HCT116 (cell line): ENCODE data around the gene PSME3IP1. TPM values are rescaled to one million over a fixed set of nuclear protein-coding genes. Genes with fewer than 3 reads are reported as not detected.

Experiments used
- ATAC-seq: fragments of 200-7000 bp; cut with Tn5 transposase; 2 replicates; pipeline ENCODE4 v1.9.1; 2020; ENCODE audit warnings: mild to moderate bottlenecking, moderate library complexity
- BruUV-seq: library from RNA; stranded (reverse); fragments of 400-500 nt; replicated peaks from 2 replicates; lab custom pipeline; 2021; lab: Mats Ljungman, UMichigan
- CTCF ChIA-PET: fragments of 300-600 bp; sonication (Branson Sonifier 250); formaldehyde crosslinking; loops from one replicate; lab custom pipeline; 2021; ENCODE audit warnings: antibody characterized with exemption; lab: Charles Lee
- POLR2A ChIA-PET: fragments of 300-600, 350-600 bp; sonication (Branson Sonifier 250); formaldehyde crosslinking; loops from one replicate; lab custom pipeline; 2021; ENCODE audit warnings: antibody characterized with exemption; lab: Charles Lee
- RAD21 ChIA-PET, 2 experiments: fragments of 300-600 bp; sonication (Branson Sonifier 250); formaldehyde crosslinking; loops; one replicate each; lab custom pipeline; 2023; ENCODE audit warnings: low total read pairs in 2 of 2; ENCODE audit not compliant: uncharacterized antibody in 2 of 2, unreplicated experiment in 2 of 2, low non-redundant PET in 1 of 2; lab: Charles Lee
- DNase-seq: peaks from one replicate; pipeline ENCODE4 v3.0.0-alpha.2; 2010; ENCODE audit warnings: low read depth, low spot score
- H2AFZ ChIP-seq: fragments of 200-600 bp; shearing (Covaris generic), sonication (generic); 2 replicates; pipeline ENCODE4 v1.6.1; 2017; ENCODE audit warnings: low read depth, mixed run types, mixed read lengths, antibody characterized with exemption, low read length; ENCODE audit not compliant: poor library complexity, severe bottlenecking
- H3K27ac ChIP-seq: 2 replicates; pipeline ENCODE4 v1.5.1; 2012; ENCODE audit warnings: low read depth, low read length
- H3K27me3 ChIP-seq: fragments of 200-600 bp; sonication (generic); 2 replicates; pipeline ENCODE4 v1.6.1; 2016; ENCODE audit warnings: mixed run types, low read length, mixed read lengths; ENCODE audit not compliant: insufficient read depth
- H3K36me3 ChIP-seq, 2 experiments: fragments of 200-500 bp in 1 of 2; fragments of 200-600 bp in 1 of 2; sonication (Bioruptor generic) in 1 of 2; sonication (generic) in 1 of 2; 2 replicates each; pipeline versions ENCODE4 v1.5.1 to v1.6.1; 2014 to 2016; ENCODE audit warnings: low read length in 2 of 2, inconsistent platforms in 1 of 2, mixed read lengths in 1 of 2, mixed run types in 1 of 2; ENCODE audit not compliant: insufficient read depth in 2 of 2, control insufficient read depth in 1 of 2
- H3K4me1 ChIP-seq, 2 experiments: fragments of 200-600 bp in 1 of 2; sonication (generic) in 1 of 2; 2 replicates each; pipeline versions ENCODE4 v1.5.1 to v1.6.1; 2012 to 2017; ENCODE audit warnings: low read length in 2 of 2, inconsistent platforms in 1 of 2, mild to moderate bottlenecking in 1 of 2, mixed read lengths in 1 of 2, mixed run types in 1 of 2, moderate library complexity in 1 of 2; ENCODE audit not compliant: insufficient read depth in 2 of 2, control insufficient read depth in 1 of 2
- H3K4me2 ChIP-seq: fragments of 200-600 bp; sonication (generic); 2 replicates; pipeline ENCODE4 v1.6.1; 2017; ENCODE audit warnings: mixed run types, low read length, mixed read lengths
- H3K4me3 ChIP-seq, 2 experiments: fragments of 200-600 bp in 1 of 2; sonication (generic) in 1 of 2; replicated peaks in 1 of 2; 2 replicates each; pipeline ENCODE4 v1.5.1; 2011 to 2016; ENCODE audit warnings: low read length in 2 of 2, control low read depth in 1 of 2, low read depth in 1 of 2, mild to moderate bottlenecking in 1 of 2, mixed read lengths in 1 of 2, mixed run types in 1 of 2
- H3K79me2 ChIP-seq: fragments of 200-600 bp; sonication (generic); 2 replicates; pipeline ENCODE4 v1.6.1; 2017; ENCODE audit warnings: mild to moderate bottlenecking, mixed run types, low read length, moderate library complexity, mixed read lengths; ENCODE audit not compliant: insufficient read depth
- H3K9ac ChIP-seq: fragments of 200-600 bp; sonication (generic); 2 replicates; pipeline ENCODE4 v1.6.1; 2016; ENCODE audit warnings: low read length, mixed read lengths
- H3K9me2 ChIP-seq: fragments of 200-600 bp; sonication (generic), shearing (Covaris generic); 2 replicates; pipeline ENCODE4 v1.6.1; 2017; ENCODE audit warnings: mixed run types, mild to moderate bottlenecking, moderate library complexity; ENCODE audit not compliant: insufficient read depth
- H3K9me3 ChIP-seq, 2 experiments: fragments of 200-500 bp in 1 of 2; fragments of 200-600 bp in 1 of 2; sonication (Bioruptor generic) in 1 of 2; sonication (generic) in 1 of 2; 2 replicates each; pipeline ENCODE4 v1.6.1; 2014 to 2017; ENCODE audit warnings: low read length in 2 of 2, mixed read lengths in 2 of 2, inconsistent platforms in 1 of 2, low read depth in 1 of 2, mild to moderate bottlenecking in 1 of 2, mixed run types in 1 of 2, moderate library complexity in 1 of 2; ENCODE audit not compliant: control insufficient read depth in 1 of 2, insufficient read depth in 1 of 2
- H4K20me1 ChIP-seq: fragments of 200-600 bp; sonication (generic), shearing (Covaris generic); 2 replicates; pipeline ENCODE4 v1.6.1; 2017; ENCODE audit warnings: mixed run types, mild to moderate bottlenecking, moderate library complexity; ENCODE audit not compliant: insufficient read depth
- ATF3 ChIP-seq: IDR thresholded peaks from 2 replicates; pipeline ENCODE4 v1.6.1; 2012
- CEBPB ChIP-seq: IDR thresholded peaks from 2 replicates; pipeline ENCODE4 v1.6.1; 2012; ENCODE audit warnings: low read depth
- MAX ChIP-seq: IDR thresholded peaks from 2 replicates; pipeline ENCODE4 v1.6.1; 2012
- POLR2A ChIP-seq: IDR thresholded peaks from 2 replicates; pipeline ENCODE4 v1.7.0; 2011; ENCODE audit warnings: borderline replicate concordance; ENCODE audit not compliant: insufficient read depth, insufficient read length; ENCODE audit errors: extremely low read depth
- RAD21 ChIP-seq: IDR thresholded peaks from 2 replicates; pipeline ENCODE4 v1.6.1; 2012; ENCODE audit warnings: low read depth, mild to moderate bottlenecking
- YY1 ChIP-seq: IDR thresholded peaks from 2 replicates; pipeline ENCODE4 v1.6.1; 2011; ENCODE audit warnings: low read length, low read depth, moderate library complexity, mild to moderate bottlenecking; ENCODE audit not compliant: insufficient replicate concordance; ENCODE audit errors: extremely low read depth
- ZBTB33 ChIP-seq: IDR thresholded peaks from 2 replicates; pipeline ENCODE4 v1.6.1; 2011; ENCODE audit warnings: mild to moderate bottlenecking, low read length, moderate library complexity; ENCODE audit not compliant: insufficient replicate concordance; ENCODE audit errors: extremely low read depth
- ZFX ChIP-seq: fragments of 450-650 bp; IDR thresholded peaks from 2 replicates; pipeline ENCODE4 v1.6.1; 2017
- ZNF274 ChIP-seq: fragments of 200-500 bp; sonication (Bioruptor generic); IDR thresholded peaks from 2 replicates; pipeline ENCODE4 v1.6.1; 2014; ENCODE audit warnings: mild to moderate bottlenecking, low read depth, low read length, inconsistent platforms
- intact Hi-C: fragments of 100-400 bp; cut with micrococcal nuclease; formaldehyde crosslinking; loops from 2 replicates; pipeline ENCODE4 v1.10.0; 2022
- total RNA-seq: library from RNA; stranded (reverse); gene quantifications from one replicate; pipeline ENCODE4 v1.2.1, GENCODE V29; 2021; ENCODE audit not compliant: unreplicated experiment

The PSME3IP1 gene
- total RNA-seq, 1 experiment from 2014 or later: 88.5 TPM

- Histone ChIP-seq H3K79me2 (no peaks in the 10 kb centered on the region), H3K4me1 (no peaks in the 10 kb centered on the region), H3K36me3 (peaks cover 51 to 65% of the 10 kb centered on the region in 2 experiments), H4K20me1 (no peaks in the 10 kb centered on the region), H3K27ac (no peak overlapping the region), H3K9ac (no peak overlapping the region), H2AFZ (no peak overlapping the region), H3K9me3 (peaks cover 0 to 16% of the 10 kb centered on the region in 2 experiments; a peak in 1 of 4 replicates), H3K4me2 (no peak overlapping the region), H3K4me3 (no peak overlapping the region), H3K9me2 (no peaks in the 10 kb centered on the region; the same call in 1 of the 2 replicates), H3K27me3 (no peaks in the 10 kb centered on the region)
- DNase-seq (no peak), ATAC-seq (no peak)
- ChIA-PET CTCF (no interaction called here), POLR2A (no interaction called here), RAD21 (no interaction called here)
- peak; percentile 71 for TF ChIP-seq ZNF274
- no peak for TF ChIP-seq POLR2A
- TF ChIP-seq RAD21: no peak
- TF ChIP-seq CEBPB: no peak
- no peak for TF ChIP-seq ZFX
- TF ChIP-seq ZBTB33: no peak
- no TSS peak for BruUV-seq
- intact Hi-C loops: no loop called here
Measured at GRCh38 chr16:57216968-57217367, 31.1 kb upstream of the PSME3IP1 start.

GRCh38 chr16:57213462-57213861 lies 27.6 kb upstream of the PSME3IP1 start:
- intact Hi-C loops: no loop called here
- H3K36me3 ChIP-seq: peaks cover 47 to 60% of the 10 kb centered on the region in 2 experiments
- no peak overlapping the region for H3K27ac ChIP-seq
- no peaks in the 10 kb centered on the region for H3K9me2 ChIP-seq
- H3K9me3 ChIP-seq: peaks cover 0 to 16% of the 10 kb centered on the region in 2 experiments; a peak in 1 of 4 replicates
- H3K27me3 ChIP-seq: no peaks in the 10 kb centered on the region
- ChIA-PET POLR2A (no interaction called here), RAD21 (no interaction called here), CTCF (no interaction called here)
- no peaks in the 10 kb centered on the region for H3K79me2 ChIP-seq
- H3K4me1 ChIP-seq: no peaks in the 10 kb centered on the region
- no TSS peak for BruUV-seq
- H4K20me1 ChIP-seq: no peaks in the 10 kb centered on the region
- no peak for DNase-seq
- no peak overlapping the region for H2AFZ ChIP-seq
- ATAC-seq: no peak
- H3K9ac ChIP-seq: no peak overlapping the region
- TF ChIP-seq ZFX (no peak), ATF3 (no peak), ZBTB33 (no peak), MAX (no peak), YY1 (no peak)
- no peak overlapping the region for H3K4me2 ChIP-seq
- H3K4me3 ChIP-seq: no peak overlapping the region
